Endothelial cell of umbilical vein (primary cell): ENCODE measurements around the gene MYOCD. TPM values are rescaled to one million over a fixed set of nuclear protein-coding genes. Genes with fewer than 3 reads are reported as not detected.

Experiments
- BruUV-seq: library from RNA; stranded (reverse); fragments of 400-500 nt; replicated peaks from 2 replicates; lab custom pipeline; 2021; lab: Mats Ljungman, UMichigan
- CTCF ChIA-PET: fragments of 300-600, 350-600 bp; sonication (Branson Sonifier 250); formaldehyde crosslinking; loops from one replicate; lab custom pipeline; 2021; ENCODE audit warnings: antibody characterized with exemption, inconsistent platforms; lab: Charles Lee
- POLR2A ChIA-PET: fragments of 300-600, 350-600 bp; sonication (Branson Sonifier 250); formaldehyde crosslinking; loops from one replicate; lab custom pipeline; 2021; ENCODE audit warnings: antibody characterized with exemption, inconsistent platforms; lab: Charles Lee
- DNase-seq: peaks from one replicate; pipeline ENCODE4 v3.0.0-alpha.2; 2011; ENCODE audit warnings: low read depth, low spot score
- FAIRE-seq: peaks from 2 replicates; lab custom pipeline; 2011; peaks lifted over from hg19 to GRCh38; lab: Jason Lieb, UNC
- H2AFZ ChIP-seq: 2 replicates; pipeline ENCODE4 v1.6.0; 2012; ENCODE audit warnings: low read depth, low read length, control low read depth, inconsistent platforms
- H3K27ac ChIP-seq: 2 replicates; pipeline ENCODE4 v1.5.1; 2011; ENCODE audit warnings: low read depth, mild to moderate bottlenecking, control low read depth, low read length, moderate library complexity; ENCODE audit not compliant: insufficient read depth
- H3K27me3 ChIP-seq, 2 experiments: 2 replicates each; pipeline versions ENCODE4 v1.6.0 to v1.6.1; 2011; ENCODE audit warnings: low read length in 2 of 2, mixed read lengths in 1 of 2; ENCODE audit not compliant: control insufficient read depth in 2 of 2, insufficient read depth in 2 of 2
- H3K36me3 ChIP-seq, 2 experiments: 2 replicates in 1 of 2; 3 replicates in 1 of 2; pipeline ENCODE4 v1.5.1; 2011; ENCODE audit warnings: low read length in 2 of 2, mild to moderate bottlenecking in 1 of 2, moderate library complexity in 1 of 2; ENCODE audit not compliant: control insufficient read depth in 2 of 2, insufficient read depth in 2 of 2; ENCODE audit errors: extremely low read depth in 1 of 2
- H3K4me1 ChIP-seq: 3 replicates; pipeline ENCODE4 v1.5.1; 2011; ENCODE audit warnings: mild to moderate bottlenecking, low read length; ENCODE audit not compliant: control insufficient read depth, insufficient read depth; ENCODE audit errors: extremely low read depth
- H3K4me2 ChIP-seq: 2 replicates; pipeline ENCODE4 v1.6.1; 2011; ENCODE audit warnings: low read length, control low read depth, mixed read lengths; ENCODE audit not compliant: insufficient read depth
- H3K4me3 ChIP-seq, 3 experiments: fragments of 200-600 bp in 1 of 3; sonication (generic), shearing (Covaris generic) in 1 of 3; replicated peaks in 1 of 3; 2 replicates each; pipeline ENCODE4 v1.5.1; 2011 to 2016; ENCODE audit warnings: control low read depth in 3 of 3, low read length in 3 of 3, mild to moderate bottlenecking in 2 of 3, inconsistent platforms in 1 of 3, low read depth in 1 of 3, moderate library complexity in 1 of 3; ENCODE audit not compliant: insufficient read depth in 1 of 3
- H3K79me2 ChIP-seq: 2 replicates; pipeline ENCODE4 v1.6.0; 2012; ENCODE audit warnings: low read length, inconsistent platforms; ENCODE audit not compliant: control insufficient read depth, insufficient read depth
- H3K9ac ChIP-seq: replicated peaks from 2 replicates; pipeline ENCODE3; 2011; ENCODE audit warnings: low read length, control low read depth; ENCODE audit not compliant: insufficient read depth; ENCODE audit errors: extremely low read depth
- H3K9me1 ChIP-seq: replicated peaks from 3 replicates; pipeline ENCODE4 v1.6.0; 2011; ENCODE audit warnings: mild to moderate bottlenecking, low read length; ENCODE audit not compliant: control insufficient read depth, insufficient read depth; ENCODE audit errors: extremely low read depth
- H3K9me3 ChIP-seq: replicated peaks from 2 replicates; pipeline ENCODE4 v1.5.1; 2012; ENCODE audit warnings: low read length, inconsistent platforms; ENCODE audit not compliant: control insufficient read depth, insufficient read depth
- H4K20me1 ChIP-seq: replicated peaks from 2 replicates; pipeline ENCODE3; 2011; ENCODE audit warnings: mild to moderate bottlenecking, low read length; ENCODE audit not compliant: control insufficient read depth, insufficient read depth; ENCODE audit errors: extremely low read depth
- EZH2 ChIP-seq: IDR thresholded peaks from 2 replicates; pipeline ENCODE4 v1.6.1; 2012; ENCODE audit warnings: borderline replicate concordance, low read depth, mild to moderate bottlenecking, moderate library complexity, low read length, inconsistent platforms; ENCODE audit not compliant: severe bottlenecking
- GATA2 ChIP-seq: IDR thresholded peaks from 2 replicates; pipeline ENCODE4 v1.7.0; 2011; ENCODE audit warnings: low read depth, mild to moderate bottlenecking, moderate library complexity, mixed read lengths, low read length; ENCODE audit not compliant: insufficient read length, insufficient read depth
- JUN ChIP-seq: IDR thresholded peaks from 2 replicates; pipeline ENCODE4 v1.6.1; 2011; ENCODE audit warnings: borderline replicate concordance, low read depth; ENCODE audit not compliant: insufficient read length, insufficient read depth
- POLR2AphosphoS5 ChIP-seq: IDR thresholded peaks from 2 replicates; pipeline ENCODE4 v1.6.1; 2012; ENCODE audit warnings: low read depth, mild to moderate bottlenecking, control low read depth, low read length, moderate library complexity; ENCODE audit not compliant: insufficient read depth
- dilution Hi-C: fragments of 300-500 bp; cut with MboI; formaldehyde crosslinking; loops from one replicate; pipeline ENCODE4 v1.15.0; 2019; ENCODE audit warnings: low sequenced_read_pairs; ENCODE audit not compliant: extremely low pct_ligation_motif_present
- intact Hi-C: fragments of 100-400 bp; cut with micrococcal nuclease; formaldehyde crosslinking; loops from one replicate; pipeline ENCODE4 v1.10.0; 2022
- polyA plus RNA-seq, 4 experiments: library from polyadenylated mRNA; depleted of rRNA in 3 of 4; stranded (reverse) in 3 of 4; unstranded in 1 of 4; fragments of >200 nt; gene quantifications; 2 replicates each; pipeline versions ENCODE4 v1.2.1 to v1.2.3, GENCODE V29; 2011 to 2012; ENCODE audit warnings: missing spikeins in 1 of 4
- total RNA-seq: library from RNA; stranded (reverse); gene quantifications from 2 replicates; pipeline ENCODE4 v1.2.3, GENCODE V29; 2021
- TF ChIP-seq, protein P1 (sequence below): IDR thresholded peaks from 2 replicates; pipeline ENCODE4 v1.6.1; 2011; ENCODE audit not compliant: insufficient read depth, insufficient read length

MYOCD gene
- total and polyA plus RNA-seq, 2 donors (not counting 3 experiments of a cell fraction or from before 2014, with no cell fraction given) = not detected

DNA sequence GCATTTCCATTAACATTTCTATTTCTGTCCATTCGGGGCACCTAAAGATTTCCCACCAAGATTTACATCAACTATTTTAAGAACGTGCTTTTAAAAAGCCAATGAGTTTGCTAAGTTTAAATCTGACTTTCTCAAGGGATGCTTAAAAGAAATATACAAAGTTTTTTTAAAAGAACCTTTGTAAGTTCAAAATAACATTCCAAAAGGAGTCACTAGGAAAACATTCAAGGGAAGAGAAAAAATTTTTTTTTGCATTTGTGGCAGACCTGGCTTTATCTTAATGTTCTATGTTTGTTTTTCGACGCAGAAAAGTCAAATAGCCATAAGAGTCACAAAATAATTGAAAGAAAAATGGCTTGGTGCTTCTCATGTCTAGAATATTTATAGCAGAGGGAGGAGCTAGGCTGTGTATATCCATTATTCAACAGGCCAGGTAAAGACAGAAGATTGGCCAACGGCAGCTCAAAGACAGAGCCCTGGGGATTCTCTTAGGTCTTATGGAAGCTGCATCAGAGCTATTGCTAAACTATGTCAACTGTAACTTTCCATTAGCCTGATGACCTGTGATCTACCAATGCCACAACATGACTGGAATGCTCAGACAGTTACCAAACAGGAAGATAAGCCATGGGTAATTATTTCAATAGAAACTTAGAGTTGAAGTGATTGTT is 37.8 kb upstream of the MYOCD start:
- H3K4me2 ChIP-seq = no peak overlapping the region
- no peak for TF ChIP-seq GATA2
- TF ChIP-seq JUN = no peak
- BruUV-seq = no TSS peak
- intact Hi-C loops (no loop called here), dilution Hi-C loops (no loop called here)
- ChIA-PET POLR2A (no interaction called here), CTCF (no interaction called here)
- H3K9ac ChIP-seq = no peak overlapping the region
- H3K4me1 ChIP-seq = no peaks in the 10 kb centered on the region
- DNase-seq = no peak
- no peaks in the 10 kb centered on the region for H3K9me3 ChIP-seq
- no peaks in the 10 kb centered on the region for H3K27me3 ChIP-seq
- H3K27ac ChIP-seq = no peak overlapping the region
- FAIRE-seq = no peak
- no peak overlapping the region for H2AFZ ChIP-seq
- H4K20me1 ChIP-seq = no peaks in the 10 kb centered on the region
- H3K4me3 ChIP-seq = no peak overlapping the region
- H3K36me3 ChIP-seq = no peaks in the 10 kb centered on the region
- no peaks in the 10 kb centered on the region for H3K79me2 ChIP-seq
- H3K9me1 ChIP-seq = no peaks in the 10 kb centered on the region

DNA sequence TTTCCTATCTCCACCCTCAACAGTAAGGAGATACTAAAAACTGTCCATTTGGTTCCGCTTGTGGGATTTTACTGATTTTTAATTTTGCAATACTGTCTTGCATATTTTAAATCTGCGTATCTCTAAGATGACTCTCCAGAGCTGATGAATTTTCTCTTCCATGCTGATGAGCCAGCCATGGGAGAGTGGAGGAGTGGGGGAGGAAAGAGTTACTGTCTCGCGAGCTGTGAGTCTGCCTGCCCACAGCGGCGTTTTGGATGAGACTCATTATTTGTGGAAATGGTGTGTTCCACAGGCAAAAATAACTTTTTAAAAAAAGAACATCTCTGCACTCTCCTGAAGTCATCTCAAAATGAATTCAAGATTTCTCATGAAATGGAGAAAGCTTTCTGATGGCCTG is 34.6 kb upstream of the MYOCD start:
- no peak overlapping the region for H3K9ac ChIP-seq
- DNase-seq = no peak
- no peaks in the 10 kb centered on the region for H4K20me1 ChIP-seq
- ChIA-PET CTCF (no interaction called here), POLR2A (no interaction called here)
- intact Hi-C loops = no loop called here
- H3K4me2 ChIP-seq = no peak overlapping the region
- no peak overlapping the region for H3K4me3 ChIP-seq
- no peaks in the 10 kb centered on the region for H3K4me1 ChIP-seq
- dilution Hi-C loops = no loop called here
- H3K27ac ChIP-seq = no peak overlapping the region
- no peaks in the 10 kb centered on the region for H3K9me1 ChIP-seq
- no TSS peak for BruUV-seq
- no peaks in the 10 kb centered on the region for H3K27me3 ChIP-seq
- no peaks in the 10 kb centered on the region for H3K79me2 ChIP-seq
- H2AFZ ChIP-seq = no peak overlapping the region
- TF ChIP-seq EZH2 = no peak
- TF ChIP-seq, protein P1, sequence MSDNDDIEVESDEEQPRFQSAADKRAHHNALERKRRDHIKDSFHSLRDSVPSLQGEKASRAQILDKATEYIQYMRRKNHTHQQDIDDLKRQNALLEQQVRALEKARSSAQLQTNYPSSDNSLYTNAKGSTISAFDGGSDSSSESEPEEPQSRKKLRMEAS = no peak
- TF ChIP-seq GATA2 = no peak
- no peak for TF ChIP-seq POLR2AphosphoS5
- no peaks in the 10 kb centered on the region for H3K36me3 ChIP-seq
- FAIRE-seq = no peak
- no peaks in the 10 kb centered on the region for H3K9me3 ChIP-seq
